B cell (primary cell): ENCODE data around the gene PARVG. TPM values are rescaled to one million over a fixed set of nuclear protein-coding genes. Genes with fewer than 3 reads are reported as not detected.

Experiments used
- ATAC-seq: fragments of 200-7000 bp; cut with Tn5 transposase; one replicate; pipeline ENCODE4 v1.10.0; 2021; ENCODE audit warnings: low read depth, mild to moderate bottlenecking, moderate number of reproducible peaks, moderate library complexity
- CTCF ChIA-PET: fragments of 350-600 bp; sonication (Branson Sonifier 250); formaldehyde crosslinking; loops from one replicate; lab custom pipeline; 2021; ENCODE audit warnings: antibody characterized with exemption, inconsistent platforms; lab: Charles Lee
- POLR2A ChIA-PET: fragments of 350-600 bp; sonication (Branson Sonifier 250); formaldehyde crosslinking; loops from one replicate; lab custom pipeline; 2021; ENCODE audit warnings: antibody characterized with exemption; lab: Charles Lee
- DNase-seq: peaks from one replicate; pipeline ENCODE4 v3.0.0; 2013
- H2AFZ ChIP-seq: 2 replicates; pipeline ENCODE4 v1.6.1; 2012; ENCODE audit warnings: mild to moderate bottlenecking, low read depth, low read length; ENCODE audit not compliant: insufficient read depth, poor library complexity, severe bottlenecking
- H3K27ac ChIP-seq, 2 donors: 1 replicate in 1 of 2; 2 replicates in 1 of 2; pipeline ENCODE4 v1.5.1; 2012 to 2013; ENCODE audit warnings: low read length in 2 of 2, mild to moderate bottlenecking in 2 of 2, moderate library complexity in 1 of 2
- H3K27me3 ChIP-seq, 4 experiments: fragments of 200-600 bp in 1 of 4; sonication (generic) in 1 of 4; replicated peaks in 1 of 4; 1 replicate in 2 of 4; 2 replicates in 2 of 4; pipeline versions ENCODE4 v1.6.1 to v1.7.0; 2013 to 2016; ENCODE audit warnings: low read length in 3 of 4, mild to moderate bottlenecking in 2 of 4, mixed read lengths in 1 of 4, moderate library complexity in 1 of 4; ENCODE audit not compliant: insufficient read depth in 4 of 4, control insufficient read depth in 3 of 4; ENCODE audit errors: control extremely low read depth in 1 of 4
- H3K36me3 ChIP-seq, 2 experiments: replicated peaks in 1 of 2; 1 replicate in 1 of 2; 2 replicates in 1 of 2; pipeline versions ENCODE4 v1.6.1 to v1.7.1; 2013; ENCODE audit warnings: low read length in 1 of 2; ENCODE audit not compliant: insufficient read depth in 2 of 2, control insufficient read depth in 1 of 2; ENCODE audit errors: control extremely low read depth in 1 of 2, extremely low read depth in 1 of 2
- H3K4me1 ChIP-seq, 2 donors: fragments of 200-600 bp in 1 of 2; sonication (generic) in 1 of 2; 1 replicate in 1 of 2; 2 replicates in 1 of 2; pipeline versions ENCODE4 v1.5.1 to v1.6.1; 2013 to 2017; ENCODE audit warnings: low read length in 2 of 2; ENCODE audit not compliant: control insufficient read depth in 2 of 2, insufficient read depth in 2 of 2
- H3K4me2 ChIP-seq: replicated peaks from 2 replicates; pipeline ENCODE3; 2012; ENCODE audit warnings: mild to moderate bottlenecking, low read depth, low read length; ENCODE audit not compliant: poor library complexity, severe bottlenecking
- H3K4me3 ChIP-seq, 5 experiments: fragments of 200-600 bp in 1 of 5; sonication (generic) in 1 of 5; 1 replicate in 3 of 5; 2 replicates in 2 of 5; pipeline versions ENCODE4 v1.5.1 to v1.7.0; 2011 to 2016; ENCODE audit warnings: low read length in 4 of 5, mild to moderate bottlenecking in 4 of 5, low read depth in 2 of 5, control low read depth in 1 of 5, moderate library complexity in 1 of 5; ENCODE audit not compliant: insufficient read depth in 1 of 5; ENCODE audit errors: control extremely low read depth in 1 of 5, extremely low read depth in 1 of 5
- H3K79me2 ChIP-seq: fragments of 200-600 bp; sonication (generic); one replicate; pipeline ENCODE4 v1.6.0; 2016; ENCODE audit warnings: low read length; ENCODE audit not compliant: control insufficient read depth, insufficient read depth
- H3K9ac ChIP-seq: fragments of 200-600 bp; sonication (generic); 2 replicates; pipeline ENCODE4 v1.6.1; 2017; ENCODE audit warnings: mild to moderate bottlenecking, low read length, moderate library complexity
- H3K9me3 ChIP-seq, 3 donors: one replicate each; pipeline versions ENCODE4 v1.6.1 to v1.7.1; 2013; ENCODE audit warnings: low read length in 2 of 3; ENCODE audit not compliant: control insufficient read depth in 2 of 3, insufficient read depth in 1 of 3; ENCODE audit errors: control extremely low read depth in 1 of 3
- H4K20me1 ChIP-seq: 2 replicates; pipeline ENCODE4 v1.6.0; 2012; ENCODE audit warnings: mild to moderate bottlenecking, low read length; ENCODE audit not compliant: insufficient read depth, control insufficient read depth, poor library complexity, severe bottlenecking
- H3K27ac Mint-ChIP-seq: one replicate; pipeline ENCODE4 v1.8.0; 2021; ENCODE audit warnings: mixed read lengths
- H3K27me3 Mint-ChIP-seq: one replicate; pipeline ENCODE4 v1.8.0; 2021; ENCODE audit warnings: mixed read lengths
- H3K4me1 Mint-ChIP-seq: one replicate; pipeline ENCODE4 v1.8.0; 2021; ENCODE audit warnings: mixed read lengths
- H3K4me3 Mint-ChIP-seq: one replicate; pipeline ENCODE4 v1.8.0; 2021; ENCODE audit warnings: mixed read lengths
- H3K9me3 Mint-ChIP-seq: one replicate; pipeline ENCODE4 v1.8.0; 2022; ENCODE audit warnings: mixed read lengths; ENCODE audit not compliant: insufficient read depth
- EZH2 ChIP-seq: IDR thresholded peaks from 2 replicates; pipeline ENCODE4 v1.6.1; 2012; ENCODE audit warnings: borderline replicate concordance, low read depth, mild to moderate bottlenecking, moderate library complexity, low read length; ENCODE audit not compliant: insufficient read depth, poor library complexity, severe bottlenecking
- WGBS: methylation state at CpG from one replicate; pipeline ENCODE4 v1.1.5; 2013; ENCODE audit warnings: missing lambda C conversion rate; ENCODE audit not compliant: insufficient coverage; 5-methylcytosine and 5-hydroxymethylcytosine counted together
- intact Hi-C: fragments of 100-400 bp; cut with micrococcal nuclease; formaldehyde crosslinking; loops from one replicate; pipeline ENCODE4 v1.10.0; 2022
- polyA plus RNA-seq: library from polyadenylated mRNA; depleted of rRNA; stranded (reverse); fragments of >200 nt; gene quantifications from 2 replicates; pipeline ENCODE4 v1.2.3, GENCODE V29; 2012
- total RNA-seq, 2 donors: library from RNA; stranded (reverse); fragments of 120-200 nt in 1 of 2; gene quantifications; 1 replicate in 1 of 2; 2 replicates in 1 of 2; pipeline versions ENCODE4 v1.2.3 to v1.2.4, GENCODE V29; 2013 to 2022
- TF ChIP-seq, protein P1 (sequence below): fragments of 200-600 bp; IDR thresholded peaks from one replicate; pipeline ENCODE4 v1.8.0; 2022; ENCODE audit warnings: antibody characterized with exemption, mild to moderate bottlenecking

Gene PARVG
- total and polyA plus RNA-seq, 2 donors (not counting 1 experiment from before 2014, with no cell fraction given): 247 to 698 TPM

- no peak for ATAC-seq
- no peaks in the 10 kb centered on the region for H3K9me3 Mint-ChIP-seq
Observed at GRCh38 chr22:44242946-44243724, 62.4 kb downstream of the PARVG start.

DNA sequence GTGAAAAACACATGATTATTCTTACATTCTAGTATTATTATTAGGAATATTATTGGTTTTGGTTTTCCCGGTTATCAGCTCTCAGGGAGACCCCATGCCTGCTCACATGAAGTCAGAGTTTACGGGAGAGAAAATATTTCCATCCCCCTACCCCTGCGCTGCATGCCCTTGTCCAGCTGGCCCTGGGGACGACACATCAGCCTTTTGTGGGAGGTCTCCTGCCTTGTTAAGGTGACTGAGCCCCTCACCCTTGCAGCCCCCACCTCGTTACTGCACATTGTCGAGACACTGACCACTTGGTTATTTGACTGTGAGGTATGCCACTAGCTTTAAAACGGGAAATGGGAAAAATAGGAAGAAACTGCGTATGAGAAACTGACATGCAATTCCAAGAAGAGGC, 63.0 kb downstream of the PARVG start:
- Histone ChIP-seq H3K79me2 (no peaks in the 10 kb centered on the region), H3K36me3 (no peaks in the 10 kb centered on the region), H3K4me2 (no peak overlapping the region), H3K27ac (no peak overlapping the region), H2AFZ (no peak overlapping the region), H3K4me1 (no peaks in the 10 kb centered on the region), H3K9me3 (peaks cover 0 to 7% (median 0%) of the 10 kb centered on the region in 3 donors), H3K9ac (no peak overlapping the region), H4K20me1 (no peaks in the 10 kb centered on the region), H3K4me3 (no peak overlapping the region), H3K27me3 (peaks cover 0 to 15% (median 3%) of the 10 kb centered on the region in 4 experiments)
- WGBS: 93% methylated on average over 2 of the region's 8 CpGs
- CTCF ChIA-PET: no interaction called here
- no peak for ATAC-seq
- no peak overlapping the region for H3K4me3 Mint-ChIP-seq
- TF ChIP-seq EZH2: no peak
- TF ChIP-seq, protein P1, sequence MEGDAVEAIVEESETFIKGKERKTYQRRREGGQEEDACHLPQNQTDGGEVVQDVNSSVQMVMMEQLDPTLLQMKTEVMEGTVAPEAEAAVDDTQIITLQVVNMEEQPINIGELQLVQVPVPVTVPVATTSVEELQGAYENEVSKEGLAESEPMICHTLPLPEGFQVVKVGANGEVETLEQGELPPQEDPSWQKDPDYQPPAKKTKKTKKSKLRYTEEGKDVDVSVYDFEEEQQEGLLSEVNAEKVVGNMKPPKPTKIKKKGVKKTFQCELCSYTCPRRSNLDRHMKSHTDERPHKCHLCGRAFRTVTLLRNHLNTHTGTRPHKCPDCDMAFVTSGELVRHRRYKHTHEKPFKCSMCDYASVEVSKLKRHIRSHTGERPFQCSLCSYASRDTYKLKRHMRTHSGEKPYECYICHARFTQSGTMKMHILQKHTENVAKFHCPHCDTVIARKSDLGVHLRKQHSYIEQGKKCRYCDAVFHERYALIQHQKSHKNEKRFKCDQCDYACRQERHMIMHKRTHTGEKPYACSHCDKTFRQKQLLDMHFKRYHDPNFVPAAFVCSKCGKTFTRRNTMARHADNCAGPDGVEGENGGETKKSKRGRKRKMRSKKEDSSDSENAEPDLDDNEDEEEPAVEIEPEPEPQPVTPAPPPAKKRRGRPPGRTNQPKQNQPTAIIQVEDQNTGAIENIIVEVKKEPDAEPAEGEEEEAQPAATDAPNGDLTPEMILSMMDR: no peak
- no peak for DNase-seq
- intact Hi-C loops: no loop called here
- POLR2A ChIA-PET: no interaction called here
- H3K4me1 Mint-ChIP-seq: no peaks in the 10 kb centered on the region
- H3K27me3 Mint-ChIP-seq: peaks cover 57% of the 10 kb centered on the region
- H3K27ac Mint-ChIP-seq: no peak overlapping the region
- no peaks in the 10 kb centered on the region for H3K9me3 Mint-ChIP-seq

More at GRCh38 chr22:44242946-44243724, 62.4 kb downstream of the PARVG start:
- Histone ChIP-seq H3K9ac (no peak overlapping the region), H3K4me1 (no peaks in the 10 kb centered on the region), H3K4me3 (no peak overlapping the region), H3K36me3 (no peaks in the 10 kb centered on the region), H3K9me3 (peaks cover 0 to under 1% (median 0%) of the 10 kb centered on the region in 3 donors), H3K79me2 (no peaks in the 10 kb centered on the region), H2AFZ (no peak overlapping the region), H3K4me2 (no peak overlapping the region), H3K27me3 (peaks cover 0 to 15% (median 3%) of the 10 kb centered on the region in 4 experiments), H4K20me1 (no peaks in the 10 kb centered on the region), H3K27ac (no peak overlapping the region)
- no peak for DNase-seq
- TF ChIP-seq, protein P1: no peak
- no peak for TF ChIP-seq EZH2
- CTCF ChIA-PET: no interaction called here
- intact Hi-C loops: no loop called here
- H3K27me3 Mint-ChIP-seq: peaks cover 54% of the 10 kb centered on the region
- no peaks in the 10 kb centered on the region for H3K4me1 Mint-ChIP-seq
- no peak overlapping the region for H3K4me3 Mint-ChIP-seq
- WGBS: 92% methylated on average over 15 of the region's 17 CpGs
- POLR2A ChIA-PET: no interaction called here
- no peak overlapping the region for H3K27ac Mint-ChIP-seq
